ENCODE data around the gene RAB11FIP4.
A peak's percentile ranks its signal among the peaks of the same experiment; 100 is the strongest.
"Not testable (repeated sequence)": the region's sequence is repeated elsewhere in the genome, so short reads cannot be mapped to it uniquely, and the experiment has no call there.

Gene RAB11FIP4

DNA sequence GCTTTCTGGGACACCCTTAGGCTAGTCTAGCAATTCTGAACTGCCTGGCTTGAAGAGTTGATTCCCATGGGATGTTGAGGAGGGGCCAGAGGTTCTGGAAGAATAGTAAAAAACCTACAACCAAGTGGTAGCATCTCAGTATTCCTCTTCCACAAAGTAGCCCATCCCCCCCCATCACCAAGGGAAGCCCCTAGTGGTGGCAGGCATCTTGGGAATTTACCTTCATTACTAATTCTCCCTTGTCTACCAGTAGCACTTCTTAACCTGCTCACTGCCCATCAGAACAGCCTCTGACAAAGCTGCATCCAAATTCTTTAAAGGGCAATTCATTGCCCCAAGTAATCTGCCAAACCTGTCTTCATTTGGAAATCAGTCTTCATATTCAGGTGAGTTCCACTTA is 12.8 kb upstream of the RAB11FIP4 start:
- TF ChIP-seq, protein P1, sequence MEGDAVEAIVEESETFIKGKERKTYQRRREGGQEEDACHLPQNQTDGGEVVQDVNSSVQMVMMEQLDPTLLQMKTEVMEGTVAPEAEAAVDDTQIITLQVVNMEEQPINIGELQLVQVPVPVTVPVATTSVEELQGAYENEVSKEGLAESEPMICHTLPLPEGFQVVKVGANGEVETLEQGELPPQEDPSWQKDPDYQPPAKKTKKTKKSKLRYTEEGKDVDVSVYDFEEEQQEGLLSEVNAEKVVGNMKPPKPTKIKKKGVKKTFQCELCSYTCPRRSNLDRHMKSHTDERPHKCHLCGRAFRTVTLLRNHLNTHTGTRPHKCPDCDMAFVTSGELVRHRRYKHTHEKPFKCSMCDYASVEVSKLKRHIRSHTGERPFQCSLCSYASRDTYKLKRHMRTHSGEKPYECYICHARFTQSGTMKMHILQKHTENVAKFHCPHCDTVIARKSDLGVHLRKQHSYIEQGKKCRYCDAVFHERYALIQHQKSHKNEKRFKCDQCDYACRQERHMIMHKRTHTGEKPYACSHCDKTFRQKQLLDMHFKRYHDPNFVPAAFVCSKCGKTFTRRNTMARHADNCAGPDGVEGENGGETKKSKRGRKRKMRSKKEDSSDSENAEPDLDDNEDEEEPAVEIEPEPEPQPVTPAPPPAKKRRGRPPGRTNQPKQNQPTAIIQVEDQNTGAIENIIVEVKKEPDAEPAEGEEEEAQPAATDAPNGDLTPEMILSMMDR (IDR thresholded peaks at IDR 0.05; ENCODE audit: low read depth, low read length, missing control alignments), result peak; percentile 14
- H3K4me3 ChIP-seq (replicated peaks; ENCODE audit: low read depth, low read length), result no peak overlapping the region
- DNase-seq (ENCODE audit: extremely low read depth, low read depth), result no peak

DNA sequence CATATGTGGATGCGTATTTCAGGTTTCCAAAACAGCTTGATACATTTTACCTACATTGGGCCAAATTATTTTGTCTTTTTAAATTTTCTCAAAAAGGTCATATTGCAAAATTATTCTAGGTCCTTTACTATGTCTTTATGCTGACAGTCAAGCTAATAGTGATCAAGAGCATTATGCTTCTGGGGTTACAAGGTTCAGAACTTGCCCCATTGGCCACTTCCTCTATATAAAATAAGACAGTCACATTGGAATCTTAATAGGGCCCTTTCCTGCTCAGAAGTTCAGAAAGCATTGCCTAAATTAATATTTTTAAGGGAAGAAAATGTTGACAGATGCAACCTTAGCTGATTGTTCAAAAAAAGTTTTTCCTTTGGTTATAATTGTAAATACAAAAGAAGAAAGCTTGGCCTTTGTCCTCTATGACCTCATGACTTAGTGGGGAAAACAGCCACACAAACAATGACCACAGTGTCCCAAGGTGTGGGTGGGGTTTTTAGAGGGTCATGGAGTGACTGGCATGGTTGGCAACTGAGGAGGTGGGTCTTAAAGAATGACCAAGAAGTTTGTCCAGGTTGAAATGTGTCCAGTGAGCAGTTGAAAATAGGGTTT is 11.8 kb upstream of the RAB11FIP4 start:
- no peak for DNase-seq (ENCODE audit: extremely low read depth, low read depth)
- TF ChIP-seq, protein P1 (IDR thresholded peaks at IDR 0.05; ENCODE audit: low read depth, low read length, missing control alignments), result no peak
- no peak overlapping the region for H3K4me3 ChIP-seq (replicated peaks; ENCODE audit: low read depth, low read length)

DNA sequence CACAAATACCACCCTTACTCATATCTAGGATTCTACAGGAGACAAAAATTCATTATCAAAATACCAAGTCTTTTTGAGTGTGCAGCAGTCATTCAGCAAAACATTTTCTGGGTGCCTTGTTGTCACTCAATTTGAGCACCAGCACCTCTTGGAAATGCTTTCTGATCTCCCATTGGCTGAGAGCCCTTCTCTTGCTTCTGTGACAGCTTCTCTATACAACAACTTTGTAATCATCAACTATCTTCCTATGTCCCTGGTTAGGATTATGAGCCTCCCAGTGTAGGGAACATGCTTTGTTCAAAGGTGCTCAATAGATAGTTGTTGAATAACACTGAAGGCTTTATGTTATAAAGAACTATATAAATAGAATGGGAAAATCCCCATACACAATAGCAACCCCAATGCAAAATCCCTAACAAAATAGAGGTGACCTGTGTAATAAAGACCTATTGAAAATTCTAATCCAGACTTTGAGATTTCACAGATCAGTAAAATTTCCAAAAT is 10.3 kb upstream of the RAB11FIP4 start:
- TF ChIP-seq, protein P1 (IDR thresholded peaks at IDR 0.05; ENCODE audit: low read depth, low read length, missing control alignments), result no peak
- no peak overlapping the region for H3K4me3 ChIP-seq (replicated peaks; ENCODE audit: low read depth, low read length)
- no peak for DNase-seq (ENCODE audit: extremely low read depth, low read depth)

DNA sequence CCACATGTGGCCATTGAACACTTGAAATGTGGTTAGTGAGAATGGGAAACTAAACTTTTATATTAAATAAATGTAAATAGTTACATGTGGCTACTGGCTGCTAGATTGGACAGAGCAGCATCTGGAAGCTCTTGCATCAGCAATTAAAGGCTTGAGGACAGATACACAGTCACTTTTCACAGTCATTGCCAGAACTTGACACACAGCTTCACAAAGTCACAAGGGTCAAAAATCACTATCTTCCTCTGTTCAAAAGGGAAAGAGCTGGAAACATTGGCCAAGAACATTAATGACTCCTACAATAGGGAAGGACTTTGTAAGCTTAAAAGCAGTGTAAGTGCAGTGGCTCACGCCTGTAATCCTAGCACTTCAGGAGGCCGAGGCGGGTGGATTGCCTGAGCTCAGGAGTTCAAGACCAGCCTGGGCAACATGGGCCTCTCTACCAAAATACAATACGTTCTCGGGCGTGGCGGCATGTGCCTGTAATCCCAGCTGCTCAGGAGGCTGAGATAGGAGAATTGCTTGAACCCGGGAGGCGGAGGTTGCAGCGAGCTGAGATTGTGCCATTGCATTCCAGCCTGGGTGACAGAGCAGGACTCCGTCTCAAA is 8.7 kb upstream of the RAB11FIP4 start:
- not testable (repeated sequence) for DNase-seq (ENCODE audit: extremely low read depth, low read depth)

DNA sequence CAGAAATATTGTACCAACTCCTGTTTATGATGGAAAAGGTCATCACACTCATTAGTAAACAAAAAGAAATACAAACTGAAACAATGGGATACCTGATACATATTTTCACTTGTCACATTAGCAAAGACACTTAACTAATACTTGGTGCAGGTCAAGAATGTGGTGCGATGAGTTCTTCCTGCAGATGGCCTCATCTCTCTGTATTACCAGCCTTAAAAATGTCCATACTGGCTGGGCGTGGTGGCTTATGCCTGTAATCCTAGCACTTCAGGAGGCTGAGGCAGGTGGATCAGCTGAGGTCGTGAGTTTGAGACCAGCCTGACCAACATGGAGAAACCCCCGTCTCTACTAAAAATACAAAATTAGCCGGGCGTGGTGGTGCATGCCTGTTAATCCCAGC is 8.0 kb upstream of the RAB11FIP4 start:
- not testable (repeated sequence) for H3K4me3 ChIP-seq (replicated peaks; ENCODE audit: low read depth, low read length); DNase-seq (ENCODE audit: extremely low read depth, low read depth)

More for the DNA sequence above, 8.7 kb upstream of the RAB11FIP4 start:
- not testable (repeated sequence) for H3K4me3 ChIP-seq (replicated peaks; ENCODE audit: low read depth, low read length)

DNA sequence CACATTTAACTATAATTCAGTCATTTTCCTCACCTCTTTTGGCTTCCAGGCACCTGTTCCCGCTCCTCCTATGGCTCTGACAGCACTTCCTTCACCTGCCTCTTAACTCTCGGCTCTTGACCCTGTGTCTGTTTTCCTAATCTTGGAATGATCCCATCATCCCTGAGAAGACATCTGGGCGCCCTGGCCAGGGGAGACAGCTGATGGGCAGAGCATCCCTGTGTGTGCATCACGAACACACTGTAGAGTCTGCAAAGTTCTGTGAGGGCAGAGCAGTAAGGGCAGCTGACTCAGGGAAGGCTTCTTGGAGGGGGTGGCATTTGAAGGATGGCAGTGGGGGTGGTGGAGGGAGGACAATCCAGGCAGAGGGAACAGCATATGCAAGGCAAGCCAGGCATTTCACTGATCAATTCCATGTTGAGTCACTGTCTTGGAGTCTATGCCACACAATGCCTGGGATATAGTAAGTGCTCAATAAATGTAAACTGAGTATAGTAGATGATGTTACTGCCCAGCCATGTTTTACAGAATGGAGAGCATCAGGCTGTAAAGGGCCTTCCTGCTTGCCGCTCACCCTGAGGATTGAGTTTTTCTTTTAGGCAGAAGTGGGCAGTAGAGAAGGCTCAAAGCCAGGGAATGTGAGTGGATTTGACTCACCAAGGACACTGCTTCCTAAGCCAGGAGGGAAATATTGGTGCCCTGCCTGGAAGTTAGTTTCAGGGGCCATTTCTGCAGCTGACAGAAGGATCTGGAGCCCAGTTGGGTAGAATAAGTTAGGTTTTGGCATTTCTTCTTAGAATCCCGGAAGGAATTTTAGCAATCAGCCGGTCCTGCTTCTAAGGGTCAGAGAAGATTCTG is 5.8 kb upstream of the RAB11FIP4 start:
- no peak for DNase-seq (ENCODE audit: extremely low read depth, low read depth)
- TF ChIP-seq, protein P1 (IDR thresholded peaks at IDR 0.05; ENCODE audit: low read depth, low read length, missing control alignments), result no peak

DNA sequence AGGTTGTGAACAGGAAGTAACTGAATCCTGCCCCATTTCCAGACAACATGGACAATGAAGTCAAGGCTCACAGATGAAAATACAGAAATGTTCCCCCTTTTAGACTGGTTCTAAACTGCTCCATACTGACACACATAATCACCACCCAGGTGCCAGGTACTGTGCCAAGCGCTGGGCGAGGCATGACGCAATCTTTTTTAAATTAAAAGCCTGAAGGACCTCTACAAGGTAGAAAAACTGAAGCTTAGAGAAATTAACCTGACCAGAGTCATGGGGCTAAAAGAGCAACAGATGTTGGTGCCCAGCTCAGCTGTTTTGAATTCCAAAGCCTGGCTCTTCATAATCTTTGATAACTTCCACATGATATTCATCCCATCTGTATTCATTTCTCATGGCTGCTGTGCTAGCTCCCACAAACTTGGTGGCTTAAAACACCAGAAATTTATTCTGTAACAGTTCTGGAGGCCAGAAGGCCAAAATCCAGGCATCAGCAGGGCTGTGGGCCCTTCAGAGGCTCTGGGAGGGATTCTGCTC is 4.9 kb upstream of the RAB11FIP4 start:
- DNase-seq (ENCODE audit: extremely low read depth, low read depth), result no peak
- no peak overlapping the region for H3K4me3 ChIP-seq (replicated peaks; ENCODE audit: low read depth, low read length)
- TF ChIP-seq, protein P1 (IDR thresholded peaks at IDR 0.05; ENCODE audit: low read depth, low read length, missing control alignments), result no peak

More for the DNA sequence above, 5.8 kb upstream of the RAB11FIP4 start:
- no peak overlapping the region for H3K4me3 ChIP-seq (replicated peaks; ENCODE audit: low read depth, low read length)

Data from HFF-Myc (cell line).